NCI-H187 (cell line): ENCODE data around the gene TERB2.
"Not testable (repeated sequence)": the region's sequence is repeated elsewhere in the genome, so short reads cannot be mapped to it uniquely, and the experiment has no call there.

ENCODE experiments used
- DNase-seq, 2 experiments: peaks; one replicate each; lab custom pipeline; 2025; lab: John Stamatoyannopoulos, UW

TERB2 gene

DNA sequence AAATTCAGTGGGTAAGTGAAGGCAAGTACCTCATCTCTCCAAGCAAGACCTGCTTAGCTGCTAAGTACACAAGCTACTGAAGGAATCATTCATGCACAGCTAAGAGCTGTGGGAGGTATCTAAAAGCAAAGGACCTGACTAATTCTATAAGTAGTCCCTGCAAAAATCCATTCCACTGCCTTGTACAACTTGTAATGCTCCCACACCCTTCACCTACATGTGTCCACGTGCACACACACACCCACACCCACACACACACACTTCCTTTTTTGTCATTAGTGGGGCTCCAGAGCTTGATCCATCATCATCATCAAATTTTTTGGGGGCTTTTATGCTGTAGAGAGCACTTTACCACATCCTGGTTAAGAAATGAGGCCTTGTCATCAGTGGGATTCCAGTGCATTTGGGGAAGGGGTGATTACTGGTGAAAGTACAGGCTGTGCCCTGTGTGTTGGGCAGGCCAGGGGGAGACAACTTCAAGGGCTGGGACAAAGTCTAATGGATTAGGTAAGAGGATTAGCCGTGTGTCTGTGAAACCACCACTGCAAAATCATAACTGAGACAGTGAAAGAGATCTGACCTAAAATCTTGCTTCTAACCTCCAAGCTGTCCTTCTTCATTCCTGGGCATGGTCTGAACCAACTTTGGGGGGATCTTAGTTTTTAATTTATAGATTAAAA is 47.4 kb downstream of the TERB2 start:
- peak in 1 of 2 experiments; percentile 2 for DNase-seq

DNA sequence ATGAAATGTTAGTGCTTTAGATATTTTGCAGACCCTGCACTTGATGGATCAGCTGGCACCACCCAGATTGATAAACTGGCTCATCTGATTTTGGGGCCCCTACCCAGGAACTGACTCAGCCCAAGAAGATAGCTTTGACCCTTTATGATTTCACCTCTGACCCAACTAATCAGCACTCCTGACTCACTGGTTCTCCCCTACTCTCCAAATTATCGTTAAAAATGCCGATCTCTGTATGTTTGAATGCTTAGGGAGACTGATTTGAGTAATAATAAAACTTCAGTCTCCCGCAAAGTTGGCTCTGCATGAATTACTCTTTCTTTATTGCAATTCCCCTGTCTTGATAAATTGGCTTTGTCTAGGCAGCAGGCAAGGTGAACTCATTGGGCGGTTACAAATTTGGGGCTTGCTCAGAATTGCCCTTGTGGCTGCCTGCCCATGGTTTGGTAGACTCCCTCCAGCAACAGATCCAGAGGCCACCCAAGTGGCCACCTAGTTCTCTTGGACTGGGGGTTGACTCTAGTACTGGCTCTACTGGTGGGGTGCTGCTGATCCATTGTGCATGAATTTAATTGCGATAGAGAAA is 48.2 kb downstream of the TERB2 start:
- DNase-seq, result not testable (repeated sequence)

DNA sequence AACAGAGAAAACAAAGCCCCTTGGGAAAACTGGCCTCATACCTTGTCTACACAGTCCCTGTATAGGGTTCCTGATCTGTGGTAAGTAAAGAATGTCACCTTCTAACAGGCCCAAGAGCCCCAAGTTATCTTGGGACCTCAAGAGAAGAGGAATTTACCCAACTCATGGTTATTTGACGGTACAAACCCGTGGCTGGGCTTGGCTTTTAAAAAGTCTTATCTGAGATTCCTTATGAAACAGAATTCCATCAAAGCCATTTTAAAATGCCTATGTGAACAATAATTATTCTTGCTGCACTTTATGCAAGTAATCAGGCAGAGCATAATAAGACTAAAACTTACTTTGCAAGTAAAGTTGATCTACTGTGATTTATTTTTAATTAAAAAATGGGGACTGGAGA is 52.6 kb downstream of the TERB2 start:
- DNase-seq, result no peak

DNA sequence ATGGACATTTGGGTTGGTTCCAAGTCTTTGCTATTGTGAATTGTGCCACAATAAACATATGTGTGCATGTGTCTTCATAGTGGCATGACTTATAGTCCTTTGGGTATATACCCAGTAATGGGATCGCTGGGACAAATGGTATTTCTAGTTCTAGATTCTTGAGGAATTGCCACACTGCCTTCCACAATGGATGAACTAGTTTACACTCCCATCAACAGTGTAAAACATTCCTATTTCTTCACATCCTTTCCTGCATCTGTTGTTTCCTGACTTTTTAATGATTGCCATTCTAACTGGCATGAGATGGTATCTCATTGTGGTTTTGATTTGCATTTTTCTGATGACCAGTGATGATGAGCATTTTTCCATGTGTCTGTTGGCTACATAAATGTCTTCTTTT is 58.6 kb downstream of the TERB2 start:
- DNase-seq, result not testable (repeated sequence)

DNA sequence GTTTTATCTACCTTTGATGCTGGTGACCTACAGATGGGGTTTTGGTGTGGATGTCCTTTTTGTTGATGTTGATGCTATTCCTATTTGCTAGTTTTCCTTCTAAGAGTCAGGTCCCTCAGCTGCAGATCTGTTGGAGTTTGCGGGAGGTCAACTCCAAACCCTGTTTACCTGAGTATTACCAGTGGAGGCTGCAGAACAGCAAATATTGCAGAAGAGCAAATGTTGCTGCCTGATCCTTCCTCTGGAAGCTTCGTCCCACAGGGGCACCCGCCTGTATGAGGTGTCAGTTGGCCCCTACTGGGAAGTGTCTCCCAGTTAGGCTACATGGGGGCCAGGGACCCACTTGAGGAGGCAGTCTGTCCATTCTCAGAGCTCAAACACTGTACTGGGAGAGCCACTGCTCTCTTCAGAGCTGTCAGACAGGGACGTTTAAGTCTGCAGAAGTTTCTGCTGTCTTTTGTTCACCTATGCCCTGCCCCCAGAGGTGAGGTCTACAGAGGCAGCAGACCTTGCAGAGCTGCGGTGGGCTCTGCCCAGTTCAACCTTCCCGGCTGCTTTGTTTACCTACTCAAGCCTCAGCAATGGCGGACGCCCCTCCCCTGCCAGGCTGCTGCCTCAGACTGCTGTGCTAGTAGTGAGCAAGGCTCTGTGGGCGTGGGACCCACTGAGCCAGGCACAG is 63.9 kb downstream of the TERB2 start:
- not testable (repeated sequence) for DNase-seq

DNA sequence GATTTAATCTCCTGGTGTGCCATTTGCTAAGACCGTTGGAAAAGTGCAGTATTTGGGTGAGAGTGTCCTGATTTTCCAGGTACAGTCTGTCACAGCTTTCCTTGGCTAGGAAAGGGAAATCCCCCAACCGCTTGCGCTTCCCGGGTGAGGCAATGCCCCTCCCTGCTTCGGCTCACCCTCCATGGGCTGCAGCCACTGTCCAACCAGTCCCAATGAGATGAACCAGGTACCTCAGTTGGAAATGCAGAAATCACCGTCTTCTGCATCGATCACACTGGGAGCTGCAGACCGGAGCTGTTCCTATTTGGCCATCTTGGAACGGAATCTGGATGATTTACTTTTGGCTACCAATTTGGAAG is 64.4 kb downstream of the TERB2 start:
- not testable (repeated sequence) for DNase-seq

DNA sequence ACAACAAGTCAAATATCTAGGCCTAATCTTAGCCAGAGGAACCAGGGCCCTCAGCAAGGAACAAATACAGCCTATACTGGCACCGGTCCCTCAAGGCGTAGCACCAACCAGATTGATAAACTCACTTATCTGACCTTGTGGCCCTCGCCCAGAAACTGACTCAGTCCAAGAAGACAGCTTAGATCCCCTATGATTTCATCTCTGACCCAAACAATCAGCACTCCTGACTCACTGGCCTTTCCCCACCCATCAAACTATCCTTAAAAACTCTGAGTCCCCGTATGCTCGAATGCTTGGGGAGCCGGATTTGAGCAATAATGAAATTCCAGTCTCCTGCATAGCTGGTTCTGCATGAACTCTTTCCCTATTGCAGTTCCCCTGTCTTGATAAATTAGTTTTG is 64.9 kb downstream of the TERB2 start:
- DNase-seq, result no peak

DNA sequence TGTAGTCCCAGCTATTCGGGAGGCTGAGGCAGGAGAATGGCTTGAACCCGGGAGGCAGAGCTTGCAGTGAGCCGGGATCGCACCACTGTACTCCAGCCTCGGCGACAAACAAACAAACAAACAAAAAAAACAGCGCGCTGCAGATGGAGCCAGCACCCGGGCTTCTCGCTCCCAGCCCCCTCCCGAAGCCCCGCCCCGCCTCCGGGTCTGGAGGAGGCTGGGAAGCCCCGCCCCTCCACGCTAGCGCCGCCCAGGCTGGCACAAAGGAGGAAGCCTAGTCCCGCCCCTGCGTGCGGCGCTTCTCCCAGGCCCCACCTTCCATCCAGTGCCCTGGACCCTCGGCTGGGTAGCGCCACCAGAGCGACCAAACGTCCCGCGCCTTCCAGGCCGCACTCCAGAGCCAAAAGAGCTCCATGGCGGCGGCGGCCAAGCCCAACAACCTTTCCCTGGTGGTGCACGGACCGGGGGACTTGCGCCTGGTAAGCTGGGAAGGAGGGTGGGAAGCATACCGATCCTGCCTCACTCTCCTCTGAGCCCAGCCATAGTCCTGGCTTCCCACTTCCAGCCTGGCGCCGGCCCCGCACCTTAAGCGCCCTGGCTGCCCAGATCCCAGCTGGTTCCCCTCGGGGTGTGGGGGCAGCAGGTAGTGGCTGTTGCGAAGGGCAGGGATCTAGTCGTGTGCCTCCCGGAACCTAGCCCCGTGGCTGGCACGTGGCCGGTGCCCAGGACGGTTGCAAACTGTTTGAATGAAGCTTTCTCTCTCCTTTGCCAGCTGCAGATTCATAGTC is 66.6 kb downstream of the TERB2 start, which contains the start of gene SORD:
Gene SORD, plus strand, starts transcription at position 325 of the 788 bp plus-strand sequence. Its CDS starts 89 bp downstream, at position 414.
- peak; percentile 54 to 78 for DNase-seq

GRCh38 chr15:45023659-45024225 is 67.3 kb downstream of the TERB2 start:
- no peak for DNase-seq

DNA sequence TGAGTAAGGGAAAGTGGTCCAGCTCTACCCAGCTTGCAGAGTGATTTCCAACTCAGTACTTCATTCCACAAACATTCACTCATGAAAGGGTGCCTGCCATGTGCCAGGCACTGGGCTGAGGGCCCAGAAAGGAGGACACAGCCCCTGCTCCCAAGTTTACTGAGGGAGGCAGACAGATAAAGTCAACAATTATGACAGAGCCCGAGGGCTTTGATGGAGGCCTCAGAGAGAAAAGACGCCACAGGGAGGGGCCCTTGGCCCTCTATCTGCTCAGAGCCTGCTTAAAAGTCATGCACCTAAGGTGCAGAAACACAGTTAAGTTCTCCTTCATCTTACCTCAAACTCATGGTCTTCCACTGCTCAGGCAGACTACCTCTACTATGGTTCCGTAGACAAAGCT is 68.2 kb downstream of the TERB2 start:
- DNase-seq, result not testable (repeated sequence)

DNA sequence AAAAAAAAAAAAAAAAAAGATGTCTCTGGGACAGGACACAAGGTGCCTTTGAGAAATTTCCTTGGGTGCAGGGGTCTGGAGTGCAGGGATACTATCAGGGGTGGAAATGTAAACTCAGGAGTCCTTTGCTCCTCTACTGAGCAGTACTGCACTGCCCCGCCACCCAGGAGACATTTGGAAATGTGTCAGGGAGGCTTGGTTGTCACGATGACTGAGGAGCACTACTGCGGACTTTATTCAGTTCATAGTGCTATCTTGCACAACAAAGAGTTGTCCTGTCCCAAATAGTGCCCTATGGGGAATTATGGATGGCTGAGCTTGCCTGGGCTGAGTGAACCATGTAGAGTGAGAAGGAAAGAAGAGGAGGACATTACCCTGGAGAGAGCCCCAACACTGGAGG is 69.1 kb downstream of the TERB2 start:
- DNase-seq, result not testable (repeated sequence)

DNA sequence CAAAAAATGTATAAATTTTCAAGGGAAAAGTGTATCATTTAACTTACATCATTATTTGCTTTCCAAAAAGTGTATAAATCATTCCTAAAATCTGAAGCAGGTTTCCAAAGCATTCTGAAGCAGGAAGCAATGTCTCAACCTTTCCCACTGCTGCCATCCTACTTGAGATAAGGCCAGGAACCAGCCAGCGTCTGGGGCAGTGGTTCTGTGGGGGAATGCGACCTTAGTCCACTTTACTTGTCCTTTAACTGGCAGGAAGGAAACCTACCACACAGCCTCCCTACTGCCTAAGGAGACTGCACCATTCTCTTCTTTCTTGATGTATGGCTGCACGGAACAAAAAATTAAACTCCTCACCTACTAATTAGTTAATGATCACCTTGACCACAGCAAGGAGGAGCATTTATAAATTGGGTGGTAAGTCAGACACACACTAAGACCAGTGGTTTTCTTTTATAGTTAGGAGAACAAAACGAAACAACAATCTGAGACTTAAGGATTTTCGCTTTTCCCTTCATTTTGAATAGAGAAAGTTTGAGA is 70.2 kb downstream of the TERB2 start:
- DNase-seq, result no peak

DNA sequence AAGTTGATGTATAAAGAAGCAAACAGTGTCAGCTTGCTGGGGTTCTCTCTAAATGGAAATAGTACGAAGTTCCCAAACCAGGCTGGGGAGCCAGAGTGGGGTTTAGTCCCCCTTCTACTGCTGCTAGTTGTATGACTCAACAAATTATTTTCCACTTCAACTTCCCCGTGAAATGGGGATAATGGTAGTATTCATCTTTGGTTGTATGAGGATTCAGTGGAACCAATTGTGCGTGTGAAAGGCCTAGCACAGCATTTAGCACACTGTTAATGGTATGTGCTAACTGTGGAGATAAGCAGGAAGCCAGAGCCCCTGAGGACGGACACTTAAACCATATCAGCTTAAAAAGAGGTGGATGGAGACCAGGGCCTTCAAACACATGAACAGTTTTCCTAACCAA is 70.7 kb downstream of the TERB2 start:
- DNase-seq, result no peak
